ENCODE results near the gene CYTH3. TPM values are rescaled to one million over a fixed set of nuclear protein-coding genes. Genes with fewer than 3 reads are reported as not detected.

The CYTH3 gene
- total and polyA plus RNA-seq, 2 of the 13 experiments (the other 11 are each of a cell fraction or from before 2014, with no cell fraction given) = 3.1 to 3.8 TPM

DNA sequence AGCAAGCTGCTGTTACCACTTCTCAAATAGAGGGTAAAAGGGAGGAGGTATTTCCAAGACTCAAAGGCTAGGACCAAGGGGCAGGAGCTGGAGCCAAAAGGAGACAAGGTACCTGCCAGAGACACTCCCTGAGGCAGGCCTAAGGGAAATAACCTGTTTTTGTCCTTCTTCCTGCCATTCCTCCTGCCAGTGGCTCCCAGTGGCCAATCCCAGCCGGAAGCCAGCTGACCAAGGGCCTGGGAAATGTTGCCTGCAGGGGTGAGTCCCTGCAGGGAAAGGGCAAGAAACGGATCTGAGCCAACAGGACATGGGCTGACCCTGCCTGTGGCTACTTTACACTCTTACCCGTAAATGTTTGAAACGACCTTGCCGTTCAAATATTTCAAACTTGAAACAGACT, 3.5 kb downstream of the CYTH3 start:
- no peak for FAIRE-seq
- POLR2A ChIA-PET = no interaction called here

DNA sequence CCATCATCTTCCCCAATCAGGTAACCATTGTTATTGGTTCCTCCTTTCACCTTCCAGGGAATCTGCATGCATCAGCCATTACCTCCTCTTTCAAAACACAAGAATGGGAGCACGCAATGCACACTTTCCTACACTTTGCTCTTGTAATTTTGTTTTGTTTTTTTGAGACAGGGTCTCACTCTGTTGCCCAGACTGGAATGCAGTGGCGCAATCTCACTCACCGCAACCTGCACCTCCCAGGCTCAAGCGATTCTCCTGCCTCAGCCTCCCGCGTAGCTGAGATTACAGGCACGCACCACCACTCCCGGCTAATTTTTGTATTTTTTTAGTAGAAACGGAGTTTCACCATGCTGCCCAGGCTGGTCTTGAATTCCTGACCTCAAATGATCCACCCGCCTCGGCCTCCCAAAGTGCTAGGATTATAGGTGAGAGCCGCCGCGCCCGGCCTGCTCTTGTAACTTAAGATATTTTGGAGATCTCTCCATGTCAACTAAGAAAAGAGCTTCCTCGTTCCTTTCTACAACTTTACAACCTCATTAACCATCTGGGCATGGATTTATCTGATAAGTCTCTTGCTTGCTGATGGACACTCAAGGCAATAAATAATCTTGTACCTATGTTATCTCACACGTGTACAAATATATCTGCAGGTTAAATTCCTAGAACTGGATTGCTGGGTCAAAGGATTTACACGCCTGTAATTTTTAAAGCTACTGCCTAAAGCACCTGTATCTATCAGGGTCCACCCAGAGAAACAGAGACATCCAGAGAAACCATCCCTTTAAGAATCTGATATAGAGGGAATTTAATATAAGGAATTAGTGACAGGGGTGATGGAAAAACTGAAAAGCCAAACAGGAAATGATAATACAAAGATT, 4.2 kb downstream of the CYTH3 start:
- 82% methylated on average over 18 of the region's 18 CpGs for WGBS (ENCODE audit: low lambda C conversion rate)
- H3K4me2 ChIP-seq (ENCODE audit: low read depth, low read length) = no peak overlapping the region
- TF ChIP-seq, protein P1, sequence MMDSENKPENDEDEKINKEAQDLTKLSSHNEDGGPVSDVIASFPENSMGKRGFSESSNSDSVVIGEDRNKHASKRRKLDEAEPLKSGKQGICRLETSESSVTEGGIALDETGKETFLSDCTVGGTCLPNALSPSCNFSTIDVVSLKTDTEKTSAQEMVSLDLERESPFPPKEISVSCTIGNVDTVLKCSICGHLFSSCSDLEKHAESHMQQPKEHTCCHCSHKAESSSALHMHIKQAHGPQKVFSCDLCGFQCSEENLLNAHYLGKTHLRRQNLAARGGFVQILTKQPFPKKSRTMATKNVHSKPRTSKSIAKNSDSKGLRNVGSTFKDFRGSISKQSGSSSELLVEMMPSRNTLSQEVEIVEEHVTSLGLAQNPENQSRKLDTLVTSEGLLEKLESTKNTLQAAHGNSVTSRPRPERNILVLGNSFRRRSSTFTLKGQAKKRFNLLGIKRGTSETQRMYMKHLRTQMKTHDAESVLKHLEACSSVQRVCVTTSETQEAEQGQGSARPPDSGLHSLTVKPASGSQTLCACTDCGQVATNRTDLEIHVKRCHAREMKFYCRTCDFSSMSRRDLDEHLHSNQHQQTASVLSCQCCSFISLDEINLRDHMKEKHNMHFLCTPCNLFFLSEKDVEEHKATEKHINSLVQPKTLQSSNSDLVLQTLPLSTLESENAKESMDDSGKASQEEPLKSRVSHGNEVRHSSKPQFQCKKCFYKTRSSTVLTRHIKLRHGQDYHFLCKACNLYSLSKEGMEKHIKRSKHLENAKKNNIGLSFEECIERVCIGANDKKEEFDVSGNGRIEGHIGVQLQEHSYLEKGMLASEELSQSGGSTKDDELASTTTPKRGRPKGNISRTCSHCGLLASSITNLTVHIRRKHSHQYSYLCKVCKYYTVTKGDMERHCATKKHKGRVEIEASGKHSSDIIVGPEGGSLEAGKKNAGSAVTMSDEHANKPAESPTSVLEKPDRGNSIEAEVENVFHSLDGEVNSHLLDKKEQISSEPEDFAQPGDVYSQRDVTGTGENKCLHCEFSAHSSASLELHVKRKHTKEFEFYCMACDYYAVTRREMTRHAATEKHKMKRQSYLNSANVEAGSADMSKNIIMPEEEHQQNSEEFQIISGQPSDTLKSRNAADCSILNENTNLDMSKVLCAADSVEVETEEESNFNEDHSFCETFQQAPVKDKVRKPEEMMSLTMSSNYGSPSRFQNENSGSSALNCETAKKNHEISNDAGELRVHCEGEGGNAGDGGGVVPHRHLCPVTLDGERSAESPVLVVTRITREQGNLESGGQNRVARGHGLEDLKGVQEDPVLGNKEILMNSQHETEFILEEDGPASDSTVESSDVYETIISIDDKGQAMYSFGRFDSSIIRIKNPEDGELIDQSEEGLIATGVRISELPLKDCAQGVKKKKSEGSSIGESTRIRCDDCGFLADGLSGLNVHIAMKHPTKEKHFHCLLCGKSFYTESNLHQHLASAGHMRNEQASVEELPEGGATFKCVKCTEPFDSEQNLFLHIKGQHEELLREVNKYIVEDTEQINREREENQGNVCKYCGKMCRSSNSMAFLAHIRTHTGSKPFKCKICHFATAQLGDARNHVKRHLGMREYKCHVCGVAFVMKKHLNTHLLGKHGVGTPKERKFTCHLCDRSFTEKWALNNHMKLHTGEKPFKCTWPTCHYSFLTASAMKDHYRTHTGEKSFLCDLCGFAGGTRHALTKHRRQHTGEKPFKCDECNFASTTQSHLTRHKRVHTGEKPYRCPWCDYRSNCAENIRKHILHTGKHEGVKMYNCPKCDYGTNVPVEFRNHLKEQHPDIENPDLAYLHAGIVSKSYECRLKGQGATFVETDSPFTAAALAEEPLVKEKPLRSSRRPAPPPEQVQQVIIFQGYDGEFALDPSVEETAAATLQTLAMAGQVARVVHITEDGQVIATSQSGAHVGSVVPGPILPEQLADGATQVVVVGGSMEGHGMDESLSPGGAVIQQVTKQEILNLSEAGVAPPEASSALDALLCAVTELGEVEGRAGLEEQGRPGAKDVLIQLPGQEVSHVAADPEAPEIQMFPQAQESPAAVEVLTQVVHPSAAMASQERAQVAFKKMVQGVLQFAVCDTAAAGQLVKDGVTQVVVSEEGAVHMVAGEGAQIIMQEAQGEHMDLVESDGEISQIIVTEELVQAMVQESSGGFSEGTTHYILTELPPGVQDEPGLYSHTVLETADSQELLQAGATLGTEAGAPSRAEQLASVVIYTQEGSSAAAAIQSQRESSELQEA (CRISPR knock-in tag; IDR thresholded peaks at IDR 0.05; ENCODE audit: not compliant biosample characterization) = no peak
- TF ChIP-seq ZKSCAN1 (IDR thresholded peaks at IDR 0.05; ENCODE audit: low read length) (no peak), ZNF44 (CRISPR knock-in tag; IDR thresholded peaks at IDR 0.05) (no peak), ZBTB33 (CRISPR knock-in tag; IDR thresholded peaks at IDR 0.05) (peak; percentile 47; the same call in 1 of the 2 replicates)
- CTCF ChIA-PET (ENCODE audit: low intra/inter-chr PET ratio, low total read pairs) = no interaction called here
- FAIRE-seq (no peak), ATAC-seq (no peak), DNase-seq (ENCODE audit: low spot score) (no peak)
- no peak overlapping the region for H3K27ac ChIP-seq (ENCODE audit: extremely low read length, insufficient read depth, low read length)
- intact Hi-C loops (cut with micrococcal nuclease; ENCODE audit: unreplicated experiment) (no loop called here), in situ Hi-C loops (cut with HindIII; ENCODE audit: extremely low pct_ligation_motif_present, low pct_unique_long_range_greater_than_20kb) (no loop called here)
- H2AFZ ChIP-seq (ENCODE audit: low read length) = no peak overlapping the region
- peaks cover 0 to 19% of the 10 kb centered on the region in 2 experiments; a peak in 3 of 5 replicates for H3K27me3 ChIP-seq (ENCODE audit: control insufficient read depth in 1 of 2, insufficient read depth in 2 of 2, low read length in 2 of 2)
- no peaks in the 10 kb centered on the region for H3K36me3 ChIP-seq (replicated peaks in 1 of 2; ENCODE audit: control insufficient read depth in 1 of 2, insufficient read depth in 2 of 2, low read length in 2 of 2)
- no peaks in the 10 kb centered on the region for H3K9me3 ChIP-seq (ENCODE audit: low read length)
- POLR2A ChIA-PET = no interaction called here
- H3K4me3 ChIP-seq (replicated peaks in 1 of 3; ENCODE audit: insufficient read depth in 1 of 3, low read depth in 2 of 3, low read length in 3 of 3) = no peak overlapping the region
- BruUV-seq (replicated peaks) = no TSS peak
- 0 out of 2 replicates have a peak, but pooled peaks cover 6% of the 10 kb centered on the region for H4K20me1 ChIP-seq (ENCODE audit: insufficient read depth, low read length)
- H3K79me2 ChIP-seq (ENCODE audit: insufficient read depth, low read length) = no peaks in the 10 kb centered on the region
- H3K9ac ChIP-seq (ENCODE audit: insufficient read depth, low read depth, low read length) = no peak overlapping the region
- peaks cover 20% of the 10 kb centered on the region for H3K4me1 ChIP-seq (ENCODE audit: insufficient read depth, low read length)

More for the DNA sequence above, 3.5 kb downstream of the CYTH3 start:
- no peak overlapping the region for H3K4me3 ChIP-seq (replicated peaks in 1 of 3; ENCODE audit: insufficient read depth in 1 of 3, low read depth in 2 of 3, low read length in 3 of 3)
- peaks cover 0 to 26% of the 10 kb centered on the region in 2 experiments; a peak in 3 of 5 replicates for H3K27me3 ChIP-seq (ENCODE audit: control insufficient read depth in 1 of 2, insufficient read depth in 2 of 2, low read length in 2 of 2)
- no peak overlapping the region for H3K27ac ChIP-seq (ENCODE audit: extremely low read length, insufficient read depth, low read length)
- H3K36me3 ChIP-seq (replicated peaks in 1 of 2; ENCODE audit: control insufficient read depth in 1 of 2, insufficient read depth in 2 of 2, low read length in 2 of 2) = no peaks in the 10 kb centered on the region
- BruUV-seq (replicated peaks) = no TSS peak
- CTCF ChIA-PET (ENCODE audit: low intra/inter-chr PET ratio, low total read pairs) = no interaction called here
- H4K20me1 ChIP-seq (ENCODE audit: insufficient read depth, low read length) = 0 out of 2 replicates have a peak, but pooled peaks cover 6% of the 10 kb centered on the region
- intact Hi-C loops (cut with micrococcal nuclease; ENCODE audit: unreplicated experiment) = no loop called here
- ATAC-seq (no peak), DNase-seq (ENCODE audit: low spot score) (no peak)
- no peak overlapping the region for H2AFZ ChIP-seq (ENCODE audit: low read length)
- TF ChIP-seq TEAD2 (CRISPR knock-in tag; IDR thresholded peaks at IDR 0.05) = no peak
- TF ChIP-seq ZSCAN25 (CRISPR knock-in tag; IDR thresholded peaks at IDR 0.05) = peak; percentile 91
- no peaks in the 10 kb centered on the region for H3K79me2 ChIP-seq (ENCODE audit: insufficient read depth, low read length)
- H3K9ac ChIP-seq (ENCODE audit: insufficient read depth, low read depth, low read length) = no peak overlapping the region
- H3K4me1 ChIP-seq (ENCODE audit: insufficient read depth, low read length) = peaks cover 26% of the 10 kb centered on the region
- WGBS (ENCODE audit: low lambda C conversion rate) = 46% methylated on average over 5 of the region's 5 CpGs
- in situ Hi-C loops (cut with HindIII; ENCODE audit: extremely low pct_ligation_motif_present, low pct_unique_long_range_greater_than_20kb) = no loop called here
- H3K4me2 ChIP-seq (ENCODE audit: low read depth, low read length) = no peak overlapping the region
- no peaks in the 10 kb centered on the region for H3K9me3 ChIP-seq (ENCODE audit: low read length)
